Endodermal cell (in vitro differentiated cells): ENCODE data around the gene ZC3H12A. TPM values are rescaled to one million over a fixed set of nuclear protein-coding genes. Genes with fewer than 3 reads are reported as not detected.

ENCODE experiments used
- DNase-seq: peaks from one replicate; pipeline ENCODE4 v3.0.0-alpha.2; 2017
- H3K27ac ChIP-seq: 2 replicates; pipeline ENCODE4 v1.5.1; 2013; ENCODE audit warnings: mild to moderate bottlenecking, low read depth, low read length, moderate library complexity
- H3K27me3 ChIP-seq: 2 replicates; pipeline ENCODE4 v1.6.1; 2013; ENCODE audit warnings: mild to moderate bottlenecking, low read length, moderate library complexity; ENCODE audit not compliant: insufficient read depth, control insufficient read depth, poor library complexity, severe bottlenecking
- H3K36me3 ChIP-seq: 2 replicates; pipeline ENCODE4 v1.7.0; 2013; ENCODE audit warnings: mild to moderate bottlenecking, low read length, moderate library complexity; ENCODE audit not compliant: control insufficient read depth, insufficient read depth
- H3K4me1 ChIP-seq: one replicate; pipeline ENCODE4 v1.7.0; 2013; ENCODE audit warnings: low read length; ENCODE audit not compliant: control insufficient read depth, insufficient read depth
- H3K4me3 ChIP-seq: 2 replicates; pipeline ENCODE4 v1.5.1; 2013; ENCODE audit warnings: mild to moderate bottlenecking, low read length, moderate library complexity
- H3K9ac ChIP-seq: 2 replicates; pipeline ENCODE4 v1.6.1; 2013; ENCODE audit warnings: mild to moderate bottlenecking, low read length, moderate library complexity; ENCODE audit not compliant: poor library complexity, severe bottlenecking; ENCODE audit errors: extremely low read depth
- H3K9me3 ChIP-seq: 2 replicates; pipeline ENCODE4 v1.6.1; 2013; ENCODE audit warnings: mild to moderate bottlenecking, low read length, moderate library complexity; ENCODE audit not compliant: control insufficient read depth
- H3K27ac Mint-ChIP-seq: 2 replicates; pipeline ENCODE4 v1.8.0; 2020; ENCODE audit warnings: mixed read lengths
- H3K27me3 Mint-ChIP-seq: 2 replicates; pipeline ENCODE4 v1.8.0; 2021; ENCODE audit warnings: mild to moderate bottlenecking, mixed read lengths; ENCODE audit not compliant: insufficient read depth
- H3K36me3 Mint-ChIP-seq: 2 replicates; pipeline ENCODE4 v1.8.0; 2020; ENCODE audit warnings: low read depth, mixed read lengths
- H3K4me1 Mint-ChIP-seq: 2 replicates; pipeline ENCODE4 v1.8.0; 2020; ENCODE audit warnings: mixed read lengths
- H3K4me3 Mint-ChIP-seq: 2 replicates; pipeline ENCODE4 v1.8.0; 2020; ENCODE audit warnings: mild to moderate bottlenecking, moderate library complexity, mixed read lengths
- H3K9me3 Mint-ChIP-seq: 2 replicates; pipeline ENCODE4 v1.8.0; 2020; ENCODE audit warnings: mild to moderate bottlenecking, mixed read lengths
- CTCF ChIP-seq: fragments of 200-600 bp; sonication (generic); conservative IDR thresholded peaks from 2 replicates; pipeline ENCODE4 v1.5.0; 2021; ENCODE audit warnings: antibody characterized with exemption, mild to moderate bottlenecking
- WGBS, 2 experiments: methylation state at CpG; one replicate each; pipeline versions ENCODE4 v1.1.5 to v1.1.7; 2013; ENCODE audit warnings: missing lambda C conversion rate in 2 of 2, mixed read lengths in 1 of 2; ENCODE audit not compliant: insufficient coverage in 1 of 2, insufficient read length in 1 of 2; 5-methylcytosine and 5-hydroxymethylcytosine counted together
- total RNA-seq, 2 donors: library from RNA; stranded (reverse); fragmentation: NEBNext Ultra II Directional in 1 of 2; extraction: Animal tissue kit (Norgen Biotek cat#: 25700) in 1 of 2; gene quantifications; 2 replicates in 1 of 2; 3 replicates in 1 of 2; pipeline ENCODE4 v1.2.1, GENCODE V29; 2021

The ZC3H12A gene
- total RNA-seq, 2 donors from 2014 or later: 5.5 to 5.8 TPM

GRCh38 chr1:37506740-37507139, 32.4 kb downstream of the ZC3H12A start:
- peaks cover 48% of the 10 kb centered on the region for H3K36me3 Mint-ChIP-seq
- H3K4me1 ChIP-seq: no peaks in the 10 kb centered on the region
- 76 to 85% methylated on average over 2 of the region's 2 CpGs for WGBS, 2 experiments
- H3K9me3 Mint-ChIP-seq: no peaks in the 10 kb centered on the region
- no peak overlapping the region for H3K27ac Mint-ChIP-seq
- peaks cover 2% of the 10 kb centered on the region for H3K4me1 Mint-ChIP-seq
- H3K27ac ChIP-seq: no peak overlapping the region
- DNase-seq: no peak
- no peak overlapping the region for H3K9ac ChIP-seq
- no peak for TF ChIP-seq CTCF
- no peaks in the 10 kb centered on the region for H3K27me3 Mint-ChIP-seq
- no peak overlapping the region for H3K4me3 Mint-ChIP-seq
- no peak overlapping the region for H3K4me3 ChIP-seq
- no peaks in the 10 kb centered on the region for H3K27me3 ChIP-seq
- no peaks in the 10 kb centered on the region for H3K9me3 ChIP-seq
- peaks cover 59% of the 10 kb centered on the region for H3K36me3 ChIP-seq

- H3K4me1 ChIP-seq: peaks cover 3% of the 10 kb centered on the region
- H3K9ac ChIP-seq: no peak overlapping the region
- H3K27ac Mint-ChIP-seq: no peak overlapping the region
- no peak for DNase-seq
- H3K4me3 Mint-ChIP-seq: no peak overlapping the region
- 81 to 88% methylated on average over 4 of the region's 4 CpGs for WGBS, 2 experiments
- peaks cover 48% of the 10 kb centered on the region for H3K36me3 Mint-ChIP-seq
- peaks cover 56% of the 10 kb centered on the region for H3K36me3 ChIP-seq
- H3K9me3 Mint-ChIP-seq: no peaks in the 10 kb centered on the region
- no peaks in the 10 kb centered on the region for H3K9me3 ChIP-seq
- H3K27me3 ChIP-seq: no peaks in the 10 kb centered on the region
- no peaks in the 10 kb centered on the region for H3K27me3 Mint-ChIP-seq
- no peak overlapping the region for H3K4me3 ChIP-seq
- peaks cover 7% of the 10 kb centered on the region for H3K4me1 Mint-ChIP-seq
- no peak overlapping the region for H3K27ac ChIP-seq
- TF ChIP-seq CTCF: peak; percentile 62
Measured at GRCh38 chr1:37509181-37509580, 34.8 kb downstream of the ZC3H12A start.

- no peaks in the 10 kb centered on the region for H3K9me3 ChIP-seq
- peaks cover 17% of the 10 kb centered on the region for H3K4me1 Mint-ChIP-seq
Measured at GRCh38 chr1:37513795-37514349, 39.5 kb downstream of the ZC3H12A start.

More at GRCh38 chr1:37513795-37514349, 39.5 kb downstream of the ZC3H12A start:
- Histone ChIP-seq H3K4me3 (peak overlapping the region; percentile 89), H3K27ac (no peak overlapping the region), H3K4me1 (peaks cover 3% of the 10 kb centered on the region), H3K27me3 (peaks cover 6% of the 10 kb centered on the region), H3K9ac (peak overlapping the region; percentile 70), H3K36me3 (peaks cover 24% of the 10 kb centered on the region)
- 4 to 9% methylated on average over 14 to 25 of the region's 26 CpGs for WGBS, 2 experiments
- peak; percentile 84 for DNase-seq
- TF ChIP-seq CTCF: no peak
- Mint-ChIP-seq H3K27ac (peak overlapping the region; percentile 93), H3K9me3 (no peaks in the 10 kb centered on the region), H3K36me3 (peaks cover 23% of the 10 kb centered on the region), H3K27me3 (no peaks in the 10 kb centered on the region), H3K4me3 (peak overlapping the region; percentile 91)
